HG02763 (cell line): ENCODE measurements around the gene PROZ.

Experiments
- ATAC-seq: cut with Tn5 transposase; IDR thresholded peaks from one replicate; pipeline ENCODE4 v1.9.1; 2021; ENCODE audit warnings: mild to moderate bottlenecking, moderate library complexity; ENCODE audit not compliant: unreplicated experiment

Gene PROZ

DNA sequence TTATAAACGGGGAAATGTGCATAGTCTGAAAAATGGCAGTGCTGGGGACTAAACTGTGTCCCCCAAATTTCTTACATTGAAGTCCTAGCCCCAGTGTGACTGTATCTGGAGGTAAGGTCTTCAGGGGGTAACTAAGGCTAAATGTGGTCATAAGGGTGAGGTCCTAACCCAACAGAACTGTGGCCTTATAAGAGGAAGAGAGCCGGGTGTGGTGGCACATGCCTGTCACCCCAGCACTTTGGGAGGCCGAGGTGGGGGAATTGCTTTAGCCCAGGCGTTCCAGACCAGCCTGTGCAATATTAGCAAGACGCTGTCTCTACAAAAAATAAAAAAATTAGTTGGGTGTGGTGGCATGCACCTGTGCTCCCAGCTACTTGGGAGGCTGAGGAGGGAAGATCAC is 17.8 kb downstream of the PROZ start:
- ATAC-seq, result no peak

GRCh38 chr13:113176822-113177221 is 18.4 kb downstream of the PROZ start:
- no peak for ATAC-seq

- no peak for ATAC-seq
Observed at GRCh38 chr13:113178070-113178895, 19.8 kb downstream of the PROZ start.

DNA sequence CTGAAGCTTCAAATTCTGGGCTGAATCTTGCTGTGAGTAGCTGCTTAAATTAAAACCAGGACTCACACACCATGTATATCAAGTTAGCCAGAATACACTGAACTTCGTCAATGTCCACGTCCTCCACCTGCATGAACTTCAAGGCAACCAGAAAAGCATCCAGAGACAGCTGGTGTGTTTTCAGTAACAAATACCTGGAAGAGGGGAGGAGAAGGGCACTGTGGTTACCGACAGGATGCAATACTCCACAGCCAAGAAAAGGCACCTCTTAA is 20.4 kb downstream of the PROZ start:
- ATAC-seq, result no peak

- no peak for ATAC-seq
Observed at GRCh38 chr13:113179374-113180230, 21.2 kb downstream of the PROZ start.

DNA sequence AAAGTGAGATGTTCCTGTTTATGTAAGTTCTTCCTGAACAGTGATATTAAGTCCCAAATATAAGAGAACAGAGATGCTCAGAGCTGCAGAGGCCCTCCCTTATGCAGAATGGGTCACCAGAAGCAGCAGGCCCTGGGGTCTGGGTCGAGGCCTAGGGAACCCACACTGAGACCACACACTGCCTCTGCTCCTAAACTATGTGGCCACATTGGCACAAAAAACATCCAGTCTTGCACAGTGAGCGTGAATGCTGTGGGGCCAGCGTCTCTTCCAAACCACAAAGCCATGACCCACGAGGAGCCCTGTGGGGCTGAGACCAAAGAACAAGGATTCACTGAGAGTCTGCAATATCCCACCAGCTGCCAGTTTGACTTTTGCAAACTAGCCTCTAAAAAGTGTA is 23.6 kb downstream of the PROZ start:
- no peak for ATAC-seq

- ATAC-seq, result no peak
Observed at GRCh38 chr13:113183450-113184129, 25.1 kb downstream of the PROZ start.

DNA sequence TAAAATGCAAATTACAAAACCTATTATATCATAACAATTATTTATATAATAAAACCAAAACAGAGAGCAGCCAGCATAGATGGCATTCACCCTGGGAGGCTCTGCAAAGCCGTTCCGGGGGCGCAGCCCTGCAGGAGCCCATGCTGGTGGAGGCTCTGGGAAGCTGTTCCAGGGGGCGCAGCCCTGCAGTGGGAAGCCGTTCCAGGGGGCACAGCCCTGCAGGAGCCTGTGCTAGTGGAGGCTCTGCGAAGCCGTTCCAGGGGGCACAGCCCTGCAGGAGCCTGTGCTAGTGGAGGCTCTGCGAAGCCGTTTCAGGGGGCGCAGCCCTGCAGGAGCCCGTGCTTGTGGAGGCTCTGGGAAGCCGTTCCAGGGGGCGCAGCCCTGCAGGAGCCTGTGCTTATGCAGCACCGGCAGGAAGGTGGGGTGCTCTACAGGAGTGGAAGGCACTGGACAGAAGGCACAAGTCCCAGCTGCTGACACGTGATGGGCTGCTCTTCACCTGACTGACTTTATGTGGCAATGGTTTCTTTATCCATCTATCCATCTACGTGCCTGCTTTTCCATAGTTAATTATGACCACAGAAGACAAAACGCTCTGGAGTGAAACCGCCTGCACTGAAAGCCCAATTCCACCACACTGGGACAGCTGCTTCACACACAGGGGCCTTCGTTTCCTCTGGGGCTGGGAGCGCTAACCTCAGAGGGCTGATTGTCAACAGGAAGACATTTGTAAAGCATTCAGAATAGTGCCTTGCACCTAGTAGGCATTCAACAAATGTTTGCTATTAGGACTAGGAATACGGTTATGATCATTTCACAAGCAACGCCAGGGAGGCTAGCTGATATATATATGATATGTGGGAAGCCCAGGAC is 26.4 kb downstream of the PROZ start:
- no peak for ATAC-seq

GRCh38 chr13:113186061-113186900 is 27.8 kb downstream of the PROZ start:
- peak; percentile 80 for ATAC-seq

GRCh38 chr13:113187263-113187669 is 28.8 kb downstream of the PROZ start:
- no peak for ATAC-seq

DNA sequence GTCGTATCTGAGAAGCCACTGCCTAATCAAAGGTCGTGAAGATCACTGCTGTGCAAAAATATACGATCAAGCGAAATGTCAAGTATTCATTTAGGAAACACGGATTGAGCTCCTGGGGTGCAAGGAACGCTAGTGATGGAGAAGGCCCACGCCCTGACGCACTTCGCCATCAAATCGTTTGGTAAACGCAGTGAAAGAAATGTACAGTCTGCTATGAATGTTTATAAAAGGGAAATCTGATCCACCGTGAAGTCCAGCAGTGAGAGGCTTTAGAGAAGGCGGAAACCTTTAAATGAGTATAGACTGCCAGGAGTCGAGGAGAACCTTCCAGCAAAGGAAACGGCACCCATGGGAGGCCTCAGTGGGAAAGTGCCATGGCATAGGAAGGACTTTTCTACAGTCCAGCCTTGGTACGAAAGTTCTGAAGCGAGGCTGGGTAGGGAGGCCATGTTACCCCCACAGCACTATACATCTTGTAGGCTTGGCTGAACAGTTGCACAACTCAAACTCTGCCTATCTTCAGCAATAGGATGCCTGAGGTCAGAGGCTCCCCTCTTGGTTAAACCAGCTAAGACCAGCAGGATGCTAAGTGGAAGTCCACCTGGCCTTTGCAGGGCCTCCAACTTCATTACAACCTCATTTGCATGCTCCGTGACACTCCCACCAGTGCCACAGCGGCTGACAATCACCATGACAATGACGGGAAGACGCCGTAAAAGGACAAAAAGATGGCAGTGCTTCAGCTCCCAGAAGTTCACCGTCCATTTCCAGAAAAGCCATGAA is 29.6 kb downstream of the PROZ start:
- no peak for ATAC-seq

DNA sequence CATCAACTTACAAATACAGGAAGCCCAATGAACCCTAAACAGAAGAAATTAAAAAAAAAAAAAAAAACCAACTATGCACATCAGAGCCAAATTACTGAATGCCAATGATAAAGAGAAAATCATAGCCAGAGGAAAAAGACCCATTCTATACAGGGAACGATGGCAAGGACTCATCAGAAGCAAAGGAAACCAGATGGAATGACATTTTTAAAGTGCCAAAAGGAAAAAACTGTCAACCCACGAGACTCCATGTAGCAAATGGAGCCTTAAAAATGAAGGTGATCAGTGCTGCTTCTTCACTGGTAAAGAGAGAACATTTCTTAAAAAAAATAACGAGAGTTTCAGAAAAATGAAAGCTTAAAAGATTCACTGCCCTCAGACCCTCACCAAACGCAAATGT is 31.7 kb downstream of the PROZ start:
- no peak for ATAC-seq

- no peak for ATAC-seq
Observed at GRCh38 chr13:113192279-113192678, 33.8 kb downstream of the PROZ start.

DNA sequence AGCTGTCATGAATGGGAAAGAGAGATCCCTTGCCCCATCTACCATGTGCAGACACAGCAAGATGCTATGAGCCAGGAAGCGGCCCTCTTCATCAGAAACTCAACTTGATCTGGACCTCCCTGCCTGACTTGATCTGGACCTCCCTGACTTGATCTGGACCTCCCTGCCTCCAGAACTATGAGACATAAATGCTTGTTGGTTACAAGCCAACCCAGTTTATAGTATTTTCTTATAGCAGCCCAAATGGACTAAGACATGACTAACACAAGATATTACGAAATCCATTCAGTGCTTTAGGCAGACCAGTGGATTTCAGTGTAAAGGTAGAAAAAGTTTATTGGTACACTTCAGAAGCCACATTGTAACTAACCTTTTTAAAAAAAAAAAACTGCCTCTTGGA is 34.5 kb downstream of the PROZ start:
- ATAC-seq, result no peak

DNA sequence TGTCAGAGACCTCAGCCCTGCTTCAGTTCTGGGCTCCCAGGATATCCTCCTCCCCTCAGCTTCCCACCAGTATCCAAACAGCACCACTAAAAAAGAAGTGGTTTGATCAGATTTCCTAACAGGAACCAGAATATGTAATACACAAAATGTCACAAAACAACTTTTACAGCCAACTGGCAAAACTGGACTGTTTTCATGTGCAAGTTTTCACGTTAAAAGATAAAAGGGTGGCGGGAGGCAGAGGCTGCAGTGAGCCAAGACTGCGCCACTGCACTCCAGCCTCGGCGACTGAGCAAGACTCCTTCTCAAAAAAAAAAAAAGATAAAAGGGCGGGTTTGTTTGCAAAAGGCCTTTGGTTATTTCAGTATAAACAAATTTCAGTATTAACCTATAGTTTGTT is 36.9 kb downstream of the PROZ start:
- no peak for ATAC-seq

GRCh38 chr13:113196970-113197737 is 38.7 kb downstream of the PROZ start:
- ATAC-seq, result no peak

DNA sequence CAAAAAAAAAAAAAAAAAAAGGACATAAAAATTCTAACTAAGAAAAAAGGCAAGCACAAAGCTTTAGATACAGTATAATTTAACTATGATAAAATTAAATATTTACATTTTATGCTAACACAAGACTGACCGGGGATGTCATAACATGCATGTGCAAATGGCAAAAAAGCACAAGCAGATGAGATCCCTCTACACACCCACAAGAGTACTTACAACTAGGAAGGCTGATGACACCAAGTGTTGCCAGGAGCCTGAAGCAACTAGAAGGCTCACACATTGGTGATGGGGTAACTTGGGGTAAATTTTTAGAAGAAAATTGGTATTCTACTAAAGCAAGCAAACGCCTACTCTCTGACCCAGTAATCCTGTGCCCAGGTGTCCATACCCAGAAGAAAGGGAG is 43.4 kb downstream of the PROZ start:
- ATAC-seq, result no peak

GRCh38 chr13:113202912-113203311 is 44.5 kb downstream of the PROZ start:
- ATAC-seq, result no peak
